ENCODE measurements around the gene ETV6.

The ETV6 gene

GRCh38 chr12:11941606-11942337 is 292.3 kb downstream of the ETV6 start:
- DNase-seq (no peak), ATAC-seq (no peak)
- Mint-ChIP-seq H3K9me3 (peaks cover 0 to 8% of the 10 kb centered on the region in 2 donors), H3K27ac (no peak overlapping the region), H3K4me3 (no peak overlapping the region), H3K4me1 (peaks cover 8% of the 10 kb centered on the region), H3K27me3 (peaks cover 19% of the 10 kb centered on the region)

GRCh38 chr12:11943919-11944700 is 294.6 kb downstream of the ETV6 start:
- H3K4me1 Mint-ChIP-seq, result peaks cover 15% of the 10 kb centered on the region
- ATAC-seq, result no peak
- H3K9me3 Mint-ChIP-seq, result peaks cover 0 to 8% of the 10 kb centered on the region in 2 donors
- H3K27me3 Mint-ChIP-seq, result peaks cover 30% of the 10 kb centered on the region
- no peak overlapping the region for H3K27ac Mint-ChIP-seq
- H3K4me3 Mint-ChIP-seq, result no peak overlapping the region
- DNase-seq, result no peak

Data from stimulated activated naive CD8-positive, alpha-beta T cell treated with anti-CD3 and anti-CD28 coated beads, Interleukin-15, amount 100 ng/mL, for 72 hours (primary cell).